Measurements from ENCODE around the gene TTC1. TPM values are rescaled to one million over a fixed set of nuclear protein-coding genes. Genes with fewer than 3 reads are reported as not detected.

TTC1 gene
- total and polyA plus RNA-seq, 9 of the 15 experiments (the other 6 are each of a cell fraction or from before 2014, with no cell fraction given) = 51.9 to 173 (median 87.7) TPM

DNA sequence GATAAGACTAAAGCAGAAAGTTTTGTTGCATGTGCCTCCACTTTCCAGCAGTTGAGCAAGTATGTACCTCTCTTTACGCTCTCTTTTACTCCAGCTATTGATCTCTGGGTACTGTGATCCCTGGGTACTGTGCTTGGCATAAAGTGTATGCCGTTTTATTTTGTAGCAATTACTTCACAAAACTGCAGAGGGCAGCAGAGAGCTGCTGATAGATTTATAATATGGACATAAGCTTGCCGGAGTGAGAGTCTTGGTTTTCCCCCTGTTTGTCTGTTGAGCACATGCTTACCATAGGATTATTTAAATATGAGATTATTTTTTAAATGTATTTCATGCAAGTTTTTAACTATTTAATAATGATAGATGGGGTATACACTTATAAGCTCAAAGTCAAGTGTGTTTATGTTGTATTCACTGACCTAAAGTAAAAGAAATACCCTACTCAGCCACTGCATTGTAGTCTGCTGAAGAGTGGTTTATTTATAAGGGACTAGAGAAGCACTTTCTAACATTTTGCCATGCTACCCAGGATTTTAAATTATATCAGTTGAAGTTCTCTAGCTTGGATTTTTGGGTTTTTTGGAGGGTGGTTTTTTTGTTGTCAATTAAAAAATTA, 13.0 kb downstream of the TTC1 start (continued):
- TF ChIP-seq, protein P1, sequence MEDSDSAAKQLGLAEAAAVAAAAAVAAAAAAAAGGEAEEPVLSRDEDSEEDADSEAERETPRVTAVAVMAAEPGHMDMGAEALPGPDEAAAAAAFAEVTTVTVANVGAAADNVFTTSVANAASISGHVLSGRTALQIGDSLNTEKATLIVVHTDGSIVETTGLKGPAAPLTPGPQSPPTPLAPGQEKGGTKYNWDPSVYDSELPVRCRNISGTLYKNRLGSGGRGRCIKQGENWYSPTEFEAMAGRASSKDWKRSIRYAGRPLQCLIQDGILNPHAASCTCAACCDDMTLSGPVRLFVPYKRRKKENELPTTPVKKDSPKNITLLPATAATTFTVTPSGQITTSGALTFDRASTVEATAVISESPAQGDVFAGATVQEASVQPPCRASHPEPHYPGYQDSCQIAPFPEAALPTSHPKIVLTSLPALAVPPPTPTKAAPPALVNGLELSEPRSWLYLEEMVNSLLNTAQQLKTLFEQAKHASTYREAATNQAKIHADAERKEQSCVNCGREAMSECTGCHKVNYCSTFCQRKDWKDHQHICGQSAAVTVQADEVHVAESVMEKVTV (CRISPR knock-in tag; IDR thresholded peaks at IDR 0.05) = peak; percentile 76
- TF ChIP-seq RFX5 (IDR thresholded peaks at IDR 0.05; ENCODE audit: low read depth, low read length) (no peak), PRMT5 (CRISPR knock-in tag; IDR thresholded peaks at IDR 0.05) (no peak), ESRRB (CRISPR knock-in tag; IDR thresholded peaks at IDR 0.05; ENCODE audit: borderline replicate concordance) (no peak), SREBF1 (IDR thresholded peaks at IDR 0.05; ENCODE audit: borderline replicate concordance, low read depth, low read length) (no peak), MYC (IDR thresholded peaks at IDR 0.05; ENCODE audit: low read depth, low read length) (no peak), MYC (CRISPR knock-in tag; IDR thresholded peaks at IDR 0.05; ENCODE audit: borderline replicate concordance, low read depth) (no peak), HEY1 (CRISPR knock-in tag; IDR thresholded peaks at IDR 0.05; ENCODE audit: borderline replicate concordance) (0 out of 2 replicates have a peak, but pooled peaks have one; percentile 30), RBM22 (IDR thresholded peaks at IDR 0.05; ENCODE audit: low read depth, low read length, poor library complexity, severe bottlenecking) (no peak), ZNF766 (CRISPR knock-in tag; conservative IDR thresholded peaks at IDR 0.05) (no peak), RAD21 (CRISPR knock-in tag; conservative IDR thresholded peaks at IDR 0.05 in 1 of 2, IDR thresholded peaks at IDR 0.05 in 1 of 2) (peak; percentile 78 to 83), SMC3 (conservative IDR thresholded peaks at IDR 0.05; ENCODE audit: insufficient read depth, low read depth, low read length) (peak; percentile 62), NR2C2 (CRISPR knock-in tag; IDR thresholded peaks at IDR 0.05) (no peak), NR2C2 (tag; IDR thresholded peaks at IDR 0.05) (no peak)
- TF ChIP-seq, protein P2, sequence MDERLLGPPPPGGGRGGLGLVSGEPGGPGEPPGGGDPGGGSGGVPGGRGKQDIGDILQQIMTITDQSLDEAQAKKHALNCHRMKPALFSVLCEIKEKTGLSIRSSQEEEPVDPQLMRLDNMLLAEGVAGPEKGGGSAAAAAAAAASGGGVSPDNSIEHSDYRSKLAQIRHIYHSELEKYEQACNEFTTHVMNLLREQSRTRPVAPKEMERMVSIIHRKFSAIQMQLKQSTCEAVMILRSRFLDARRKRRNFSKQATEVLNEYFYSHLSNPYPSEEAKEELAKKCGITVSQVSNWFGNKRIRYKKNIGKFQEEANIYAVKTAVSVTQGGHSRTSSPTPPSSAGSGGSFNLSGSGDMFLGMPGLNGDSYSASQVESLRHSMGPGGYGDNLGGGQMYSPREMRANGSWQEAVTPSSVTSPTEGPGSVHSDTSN (CRISPR knock-in tag; IDR thresholded peaks at IDR 0.05; ENCODE audit: low read depth) = no peak
- TF ChIP-seq, protein P2 (tag; conservative IDR thresholded peaks at IDR 0.05; ENCODE audit: low read depth) = peak; percentile 84

Measured in K562 (cell line).